Hematopoietic multipotent progenitor cell treated with erythropoietin and hydrocortisone succinate and interleukin-3 and kit ligand, for 17 days (in vitro differentiated cells): ENCODE data around the gene SHISA4.
"Not testable (repeated sequence)": the region's sequence is repeated elsewhere in the genome, so short reads cannot be mapped to it uniquely, and the experiment has no call there.

ENCODE experiments used
- DNase-seq: peaks from one replicate; pipeline ENCODE4 v3.0.0-alpha.2; 2015; ENCODE audit warnings: low spot score

Gene SHISA4

GRCh38 chr1:201898992-201899391, 10.3 kb downstream of the SHISA4 start:
- no peak for DNase-seq

GRCh38 chr1:201899683-201900429, 11.2 kb downstream of the SHISA4 start:
- DNase-seq = no peak

- no peak for DNase-seq
These were observed 11.8 kb downstream of the SHISA4 start for GRCh38 chr1:201900476-201900875.

- not testable (repeated sequence) for DNase-seq
These were observed 12.3 kb downstream of the SHISA4 start for GRCh38 chr1:201901036-201901435.

GRCh38 chr1:201902198-201902597, 13.5 kb downstream of the SHISA4 start:
- DNase-seq = no peak

GRCh38 chr1:201903135-201903534, 14.4 kb downstream of the SHISA4 start:
- DNase-seq = no peak

- DNase-seq = no peak
These were observed 15.9 kb downstream of the SHISA4 start for GRCh38 chr1:201904579-201904978.

- DNase-seq = no peak
These were observed 16.7 kb downstream of the SHISA4 start for GRCh38 chr1:201905234-201905890.

GRCh38 chr1:201906336-201906735, 17.6 kb downstream of the SHISA4 start:
- DNase-seq = no peak

- DNase-seq = no peak
These were observed 18.9 kb downstream of the SHISA4 start for GRCh38 chr1:201907621-201908020.

GRCh38 chr1:201911826-201912571, 23.3 kb downstream of the SHISA4 start:
- DNase-seq = no peak

GRCh38 chr1:201912832-201913231, 24.1 kb downstream of the SHISA4 start:
- DNase-seq = no peak

- no peak for DNase-seq
These were observed 25.9 kb downstream of the SHISA4 start for GRCh38 chr1:201914456-201915235.

- peak; percentile 36 for DNase-seq
These were observed 28.1 kb downstream of the SHISA4 start for GRCh38 chr1:201916649-201917249.

- DNase-seq = no peak
These were observed 28.8 kb downstream of the SHISA4 start for GRCh38 chr1:201917362-201918033.

- no peak for DNase-seq
These were observed 29.6 kb downstream of the SHISA4 start for GRCh38 chr1:201918343-201918742.

GRCh38 chr1:201921952-201922558, 33.4 kb downstream of the SHISA4 start:
- no peak for DNase-seq

GRCh38 chr1:201925301-201925567, 36.5 kb downstream of the SHISA4 start:
- DNase-seq = no peak

- DNase-seq = no peak
These were observed 37.4 kb downstream of the SHISA4 start for GRCh38 chr1:201925981-201926645.

GRCh38 chr1:201928266-201928665, 39.6 kb downstream of the SHISA4 start:
- no peak for DNase-seq
